ENCODE measurements around the gene GPR55.

Gene GPR55

DNA sequence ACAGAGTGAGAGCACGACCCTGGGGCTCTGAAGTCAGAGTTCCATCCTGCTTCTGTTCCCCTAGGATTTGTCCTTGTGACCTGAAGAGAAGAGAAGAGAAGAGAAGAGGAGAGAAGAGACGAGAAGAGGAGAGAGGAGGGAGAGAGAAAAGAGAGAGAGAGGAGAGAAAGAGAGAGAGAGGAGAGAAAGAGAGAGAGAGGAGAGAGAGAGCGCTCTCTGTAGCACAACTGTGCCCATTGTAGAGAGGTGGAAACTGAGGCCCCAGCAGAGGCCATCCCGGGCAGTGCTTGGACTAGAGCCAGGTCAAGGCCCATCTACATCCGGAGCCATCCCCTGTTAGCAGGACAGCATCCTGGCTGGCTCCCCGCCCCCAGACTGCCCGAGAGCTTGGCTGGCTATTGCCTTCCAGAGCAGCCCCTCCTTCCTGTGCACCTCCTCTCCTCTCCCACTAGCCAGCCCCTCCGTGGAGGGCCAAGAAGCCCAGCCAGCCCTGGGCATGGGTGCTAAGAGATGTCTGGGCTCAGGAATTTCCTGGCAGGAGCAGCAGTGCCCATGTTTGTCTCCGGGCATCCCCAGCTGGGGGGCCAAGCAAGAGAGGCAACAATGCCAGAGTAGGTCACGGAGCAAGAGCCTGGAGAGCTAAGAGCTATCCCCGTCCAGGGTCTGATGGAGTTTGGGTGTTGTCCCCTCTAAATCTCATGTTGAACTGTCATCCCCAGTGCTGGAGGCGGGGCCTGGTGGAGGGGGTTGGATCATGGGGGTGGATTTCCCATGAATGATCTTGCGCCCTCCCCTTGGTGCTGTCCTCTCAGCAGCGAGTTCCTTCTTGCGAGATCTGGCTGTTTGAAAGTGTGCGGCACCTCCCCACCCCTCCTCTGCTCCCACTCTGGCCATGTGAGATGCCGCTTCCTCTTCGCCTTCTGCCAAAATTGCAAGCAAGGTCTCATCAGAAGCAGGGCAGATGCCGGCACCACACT, 18.2 kb upstream of the GPR55 start (continued):
- TF ChIP-seq ZNF146 (tag by site-specific recombination; IDR thresholded peaks at IDR 0.05) (no peak), ZSCAN23 (tag by site-specific recombination; IDR thresholded peaks at IDR 0.05) (no peak), KLF8 (tag by site-specific recombination; IDR thresholded peaks at IDR 0.05) (no peak), SCRT1 (tag by site-specific recombination; IDR thresholded peaks at IDR 0.05; ENCODE audit: borderline replicate concordance) (no peak), MEIS1 (CRISPR knock-in tag; IDR thresholded peaks at IDR 0.05; ENCODE audit: borderline replicate concordance) (no peak), ZNF24 (tag by site-specific recombination; IDR thresholded peaks at IDR 0.05) (no peak), ZBTB1 (tag by site-specific recombination; IDR thresholded peaks at IDR 0.05) (no peak), ZNF791 (tag by site-specific recombination; IDR thresholded peaks at IDR 0.05) (no peak), ZNF341 (tag by site-specific recombination; IDR thresholded peaks at IDR 0.05; ENCODE audit: low read depth) (peak; percentile 27; the same call in 1 of the 2 replicates), ZBTB6 (tag by site-specific recombination; IDR thresholded peaks at IDR 0.05) (no peak), ZNF549 (tag by site-specific recombination; IDR thresholded peaks at IDR 0.05) (no peak)

DNA sequence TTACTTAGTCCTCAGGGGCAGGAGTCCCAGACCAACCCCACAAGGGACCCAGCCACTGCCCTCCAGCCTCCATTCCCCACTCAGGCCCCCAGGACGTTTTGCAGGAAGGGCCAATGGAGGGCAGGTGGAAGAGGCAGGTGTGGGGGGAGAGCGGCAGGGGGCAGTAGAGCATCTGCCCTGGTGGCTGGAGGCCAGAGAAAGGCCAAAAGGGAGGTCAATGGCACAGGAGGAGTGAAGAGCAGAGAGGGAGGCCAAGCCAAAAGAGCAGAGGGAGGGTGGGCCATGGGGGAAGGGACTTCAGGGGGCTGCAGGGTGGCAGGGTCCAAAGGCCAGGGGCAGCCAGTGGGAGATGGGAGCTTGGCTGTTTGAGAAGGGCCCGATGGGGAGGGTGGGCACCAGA, 17.3 kb upstream of the GPR55 start:
- no peaks in the 10 kb centered on the region for H3K9me3 ChIP-seq (ENCODE audit: control insufficient read depth, insufficient read depth, low read depth, low read length)
- H3K4me1 ChIP-seq (ENCODE audit: control insufficient read depth, insufficient read depth, low read length): no peaks in the 10 kb centered on the region
- ChIA-PET CTCF (no interaction called here), POLR2A (no interaction called here)
- no peaks in the 10 kb centered on the region for H3K36me3 ChIP-seq (ENCODE audit: control insufficient read depth in 2 of 2, insufficient read depth in 1 of 2, low read length in 2 of 2)
- TF ChIP-seq ZNF354C (tag by site-specific recombination; IDR thresholded peaks at IDR 0.05; ENCODE audit: borderline replicate concordance, low read depth) (no peak), ZXDB (tag by site-specific recombination; IDR thresholded peaks at IDR 0.05) (no peak), KLF16 (tag by site-specific recombination; IDR thresholded peaks at IDR 0.05) (no peak), ZNF670 (tag by site-specific recombination; IDR thresholded peaks at IDR 0.05; ENCODE audit: low read depth) (no peak), ZNF426 (tag by site-specific recombination; IDR thresholded peaks at IDR 0.05) (no peak), ZSCAN30 (tag by site-specific recombination; IDR thresholded peaks at IDR 0.05) (no peak), ZNF10 (tag by site-specific recombination; IDR thresholded peaks at IDR 0.05) (no peak), SCRT1 (tag by site-specific recombination; IDR thresholded peaks at IDR 0.05; ENCODE audit: borderline replicate concordance) (no peak), ZNF776 (tag by site-specific recombination; IDR thresholded peaks at IDR 0.05; ENCODE audit: borderline replicate concordance) (no peak), HOXA7 (CRISPR knock-in tag; IDR thresholded peaks at IDR 0.05; ENCODE audit: borderline replicate concordance) (no peak), KLF1 (tag by site-specific recombination; IDR thresholded peaks at IDR 0.05) (no peak), ZEB2 (tag by site-specific recombination; IDR thresholded peaks at IDR 0.05) (no peak), AEBP2 (tag by site-specific recombination; IDR thresholded peaks at IDR 0.05; ENCODE audit: borderline replicate concordance) (no peak), SCRT2 (tag by site-specific recombination; IDR thresholded peaks at IDR 0.05) (no peak), ZNF571 (tag by site-specific recombination; IDR thresholded peaks at IDR 0.05) (no peak), EGR2 (tag by site-specific recombination; IDR thresholded peaks at IDR 0.05; ENCODE audit: low read depth) (no peak), ZNF555 (tag by site-specific recombination; conservative IDR thresholded peaks at IDR 0.05) (no peak)
- TF ChIP-seq, protein P1, sequence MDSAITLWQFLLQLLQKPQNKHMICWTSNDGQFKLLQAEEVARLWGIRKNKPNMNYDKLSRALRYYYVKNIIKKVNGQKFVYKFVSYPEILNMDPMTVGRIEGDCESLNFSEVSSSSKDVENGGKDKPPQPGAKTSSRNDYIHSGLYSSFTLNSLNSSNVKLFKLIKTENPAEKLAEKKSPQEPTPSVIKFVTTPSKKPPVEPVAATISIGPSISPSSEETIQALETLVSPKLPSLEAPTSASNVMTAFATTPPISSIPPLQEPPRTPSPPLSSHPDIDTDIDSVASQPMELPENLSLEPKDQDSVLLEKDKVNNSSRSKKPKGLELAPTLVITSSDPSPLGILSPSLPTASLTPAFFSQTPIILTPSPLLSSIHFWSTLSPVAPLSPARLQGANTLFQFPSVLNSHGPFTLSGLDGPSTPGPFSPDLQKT (IDR thresholded peaks at IDR 0.05; ENCODE audit: borderline replicate concordance, low read depth, low read length): no peak
- H3K27ac ChIP-seq (ENCODE audit: extremely low read depth, low read depth, low read length): no peak overlapping the region
- no peak overlapping the region for H3K4me3 ChIP-seq (ENCODE audit: low read depth, low read length)
